GM12878 (cell line): ENCODE results near the gene LRRC26. TPM values are rescaled to one million over a fixed set of nuclear protein-coding genes. Genes with fewer than 3 reads are reported as not detected.
A peak's percentile ranks its signal among the peaks of the same experiment; 100 is the strongest.

Source experiments
- ATAC-seq: fragments of 200-7000 bp; cut with Tn5 transposase; 3 replicates; pipeline ENCODE4 v1.9.1; 2020; ENCODE audit warnings: mild to moderate bottlenecking, moderate library complexity
- BruUV-seq: library from RNA; stranded (reverse); fragments of 400-500 nt; replicated peaks from 2 replicates; lab custom pipeline; 2021; lab: Mats Ljungman, UMichigan
- CTCF ChIA-PET: fragments of 300-600 bp; sonication (Branson Sonifier 250); formaldehyde crosslinking; extraction: SDS; loops from one replicate; lab custom pipeline; 2021; ENCODE audit warnings: inconsistent platforms; lab: Yijun Ruan, JAX
- POLR2A ChIA-PET: fragments of 350-600 bp; formaldehyde crosslinking; extraction: SDS; loops from one replicate; lab custom pipeline; 2021; ENCODE audit warnings: inconsistent platforms; lab: Charles Lee
- RAD21 ChIA-PET: fragments of 300-600 bp; sonication (Branson Sonifier 250); formaldehyde crosslinking; loops from one replicate; lab custom pipeline; 2023; ENCODE audit warnings: antibody characterized with exemption; ENCODE audit not compliant: unreplicated experiment; lab: Charles Lee
- SMC1A ChIA-PET: fragments of 300-600 bp; sonication (Branson Sonifier 250); formaldehyde crosslinking; loops from one replicate; lab custom pipeline; 2023; ENCODE audit not compliant: unreplicated experiment, uncharacterized antibody; lab: Charles Lee
- DNase-seq: peaks from one replicate; pipeline ENCODE4 v3.0.0-alpha.2; 2011; ENCODE audit warnings: low read depth, low spot score
- FAIRE-seq: peaks from 3 replicates; lab custom pipeline; 2011; peaks lifted over from hg19 to GRCh38; lab: Jason Lieb, UNC
- H2AFZ ChIP-seq: 2 replicates; pipeline ENCODE4 v1.6.0; 2011; ENCODE audit warnings: low read depth, low read length, control low read depth; ENCODE audit not compliant: control insufficient read depth
- H3K27ac ChIP-seq: 2 replicates; pipeline ENCODE4 v1.5.1; 2011; ENCODE audit warnings: control low read depth; ENCODE audit not compliant: control insufficient read depth, insufficient read depth
- H3K27me3 ChIP-seq, 2 experiments: replicated peaks in 1 of 2; 2 replicates each; pipeline versions ENCODE4 v1.6.0 to v1.6.1; 2011; ENCODE audit warnings: low read length in 1 of 2; ENCODE audit not compliant: control insufficient read depth in 2 of 2, insufficient read depth in 2 of 2
- H3K36me3 ChIP-seq, 2 experiments: 2 replicates each; pipeline ENCODE4 v1.5.1; 2011; ENCODE audit warnings: low read length in 1 of 2; ENCODE audit not compliant: control insufficient read depth in 2 of 2, insufficient read depth in 2 of 2
- H3K4me1 ChIP-seq: 2 replicates; pipeline ENCODE4 v1.6.1; 2011; ENCODE audit warnings: mild to moderate bottlenecking, low read length, moderate library complexity, mixed read lengths; ENCODE audit not compliant: control insufficient read depth, insufficient read depth
- H3K4me2 ChIP-seq: 2 replicates; pipeline ENCODE4 v1.6.0; 2011; ENCODE audit warnings: control low read depth; ENCODE audit not compliant: control insufficient read depth, insufficient read depth
- H3K4me3 ChIP-seq: fragments of 200-600 bp; sonication (generic); 2 replicates; pipeline ENCODE4 v1.5.1; 2016
- H3K79me2 ChIP-seq: 2 replicates; pipeline ENCODE4 v1.6.0; 2011; ENCODE audit warnings: low read length; ENCODE audit not compliant: control insufficient read depth, insufficient read depth
- H3K9ac ChIP-seq: 2 replicates; pipeline ENCODE4 v1.8.0; 2011; ENCODE audit warnings: low read length, control low read depth, mixed read lengths; ENCODE audit not compliant: control insufficient read depth, insufficient read depth
- H3K9me3 ChIP-seq: replicated peaks from 3 replicates; pipeline ENCODE4 v1.5.1; 2011; ENCODE audit warnings: mild to moderate bottlenecking, low read length; ENCODE audit not compliant: control insufficient read depth, insufficient read depth
- H4K20me1 ChIP-seq: 2 replicates; pipeline ENCODE4 v1.6.0; 2011; ENCODE audit not compliant: control insufficient read depth, insufficient read depth
- BHLHE40 ChIP-seq, 2 experiments: fragments of 450-650 bp in 1 of 2; IDR thresholded peaks; 2 replicates each; pipeline ENCODE4 v1.6.1; 2011 to 2017; ENCODE audit warnings: low read depth in 2 of 2, borderline replicate concordance in 1 of 2, improper control_type of control experiment in 1 of 2, low read length in 1 of 2, mild to moderate bottlenecking in 1 of 2
- CBX5 ChIP-seq: sonication (generic); IDR thresholded peaks from 2 replicates; pipeline ENCODE4 v1.6.1; 2016; ENCODE audit warnings: low read depth, moderate library complexity, mild to moderate bottlenecking, inconsistent platforms
- CREB1 ChIP-seq: IDR thresholded peaks from 2 replicates; pipeline ENCODE4 v1.6.1; 2012; ENCODE audit warnings: low read depth, mild to moderate bottlenecking, inconsistent platforms
- MEF2A ChIP-seq: IDR thresholded peaks from 2 replicates; pipeline ENCODE4 v1.6.1; 2011; ENCODE audit warnings: low read depth, mild to moderate bottlenecking, low read length, moderate library complexity; ENCODE audit not compliant: insufficient read depth
- MYB ChIP-seq: fragments of 150-350 bp; IDR thresholded peaks from 2 replicates; pipeline ENCODE4 v1.6.1; 2014; ENCODE audit warnings: mild to moderate bottlenecking, low read depth, low read length, borderline replicate concordance
- POLR2AphosphoS2 ChIP-seq: IDR thresholded peaks from 2 replicates; pipeline ENCODE4 v1.6.1; 2011; ENCODE audit warnings: low read depth, mild to moderate bottlenecking, low read length, improper control_type of control experiment, moderate library complexity
- REST ChIP-seq: IDR thresholded peaks from 2 replicates; pipeline ENCODE4 v1.6.1; 2012; ENCODE audit warnings: mild to moderate bottlenecking, low read depth, low read length
- ZNF384 ChIP-seq: IDR thresholded peaks from 2 replicates; pipeline ENCODE4 v1.6.1; 2012; ENCODE audit warnings: low read depth, mild to moderate bottlenecking, low read length, improper control_type of control experiment, borderline replicate concordance
- WGBS: methylation state at CpG from one replicate; pipeline ENCODE4 v1.1.6; 2016; ENCODE audit warnings: low lambda C conversion rate; ENCODE audit not compliant: insufficient replicate concordance, insufficient coverage; ENCODE audit errors: missing lambda C conversion rate; 5-methylcytosine and 5-hydroxymethylcytosine counted together
- in situ Hi-C: fragments of 300-500 bp; cut with MboI; formaldehyde crosslinking; loops from 9 replicates; pipeline ENCODE4 v1.14.3; 2018; ENCODE audit warnings: mixed read lengths
- intact Hi-C: fragments of 100-400 bp; cut with micrococcal nuclease; formaldehyde crosslinking; loops from one replicate; pipeline ENCODE4 v1.14.2; 2022; ENCODE audit not compliant: unreplicated experiment
- polyA plus RNA-seq, 11 experiments: library from polyadenylated mRNA; depleted of rRNA in 4 of 11; unstranded in 6 of 11; stranded (reverse) in 5 of 11; fragments of >200 nt; fragmentation: Nextera tagmentation in 4 of 11; fragmentation: Illumina TruSeq in 1 of 11; extraction: Ambion mirVana in 4 of 11; extraction: Trizol in 1 of 11; gene quantifications; 1 replicate in 1 of 11; 2 replicates in 10 of 11; pipeline versions ENCODE4 v1.2.1 to v1.2.3, GENCODE V29; 2011 to 2016; ENCODE audit warnings: inconsistent platforms in 2 of 11, missing spikeins in 2 of 11, low read depth in 1 of 11
- total RNA-seq, 4 experiments: library from RNA; depleted of rRNA in 3 of 4; stranded (reverse); fragments of >200 nt in 3 of 4; fragmentation: Illumina TruSeq in 1 of 4; extraction: Trizol in 1 of 4; gene quantifications; 2 replicates each; pipeline versions ENCODE4 v1.2.1 to v1.2.3, GENCODE V29; 2013 to 2021

Gene LRRC26
- total and polyA plus RNA-seq, 10 of the 15 experiments (the other 5 are each of a cell fraction or from before 2014, with no cell fraction given), result 0.29 to 0.91 (median 0.64) TPM; not detected in 5

- CTCF ChIA-PET, result no interaction called here
- H4K20me1 ChIP-seq, result no peaks in the 10 kb centered on the region
- H3K36me3 ChIP-seq, result no peaks in the 10 kb centered on the region
- TF ChIP-seq BHLHE40 (IDR thresholded peaks at IDR 0.05; ENCODE audit: borderline replicate concordance in 1 of 2, low read depth in 2 of 2, low read length in 1 of 2) (no peak), CREB1 (no peak), ZNF384 (no peak), MYB (no peak), REST (peak; percentile 67; the same call in 1 of the 2 replicates), POLR2AphosphoS2 (no peak), MEF2A (no peak), CBX5 (no peak)
- SMC1A ChIA-PET, result no interaction called here
- H3K27ac ChIP-seq, result no peak overlapping the region
- BruUV-seq, result no TSS peak
- H2AFZ ChIP-seq, result no peak overlapping the region
- intact Hi-C loops (no loop called here), in situ Hi-C loops (no loop called here)
- no peaks in the 10 kb centered on the region for H3K9me3 ChIP-seq
- DNase-seq (no peak), ATAC-seq (no peak), FAIRE-seq (no peak)
- POLR2A ChIA-PET, result interaction anchor here (0.5 kb wide), 1 partner anchor 61 kb away, joined by 3 read pairs; no protein-coding TSS in a partner anchor
- no peaks in the 10 kb centered on the region; a peak in 1 of 4 replicates for H3K27me3 ChIP-seq
- H3K9ac ChIP-seq, result no peak overlapping the region
- H3K4me3 ChIP-seq, result no peak overlapping the region
- RAD21 ChIA-PET, result no interaction called here
- H3K79me2 ChIP-seq, result no peaks in the 10 kb centered on the region
- 53% methylated on average over 8 of the region's 9 CpGs for WGBS
- peaks cover 6% of the 10 kb centered on the region; the same call in 1 of the 2 replicates for H3K4me1 ChIP-seq
- no peak overlapping the region for H3K4me2 ChIP-seq
Observed at GRCh38 chr9:137146527-137146918, 23.3 kb downstream of the LRRC26 start.
